ENCODE measurements around the gene CALML5. TPM values are rescaled to one million over a fixed set of nuclear protein-coding genes. Genes with fewer than 3 reads are reported as not detected.

CALML5 gene
- total RNA-seq, 2 donors from 2014 or later = not detected

- no peaks in the 10 kb centered on the region for H3K4me1 Mint-ChIP-seq
- ATAC-seq (replicated peaks) = no peak
- H3K4me3 Mint-ChIP-seq = no peak overlapping the region
- H3K9me3 Mint-ChIP-seq = no peaks in the 10 kb centered on the region
- no peaks in the 10 kb centered on the region for H3K36me3 Mint-ChIP-seq (ENCODE audit: low read depth)
- H3K27ac Mint-ChIP-seq = no peak overlapping the region
- peaks cover 11% of the 10 kb centered on the region for H3K27me3 Mint-ChIP-seq
These were observed 15.0 kb upstream of the CALML5 start for GRCh38 chr10:5514226-5514850.

- H3K4me1 Mint-ChIP-seq = no peaks in the 10 kb centered on the region
- H3K4me3 Mint-ChIP-seq = no peak overlapping the region
- H3K27ac Mint-ChIP-seq = no peak overlapping the region
- H3K27me3 Mint-ChIP-seq = peaks cover 11% of the 10 kb centered on the region
- peak; percentile 40 for ATAC-seq (replicated peaks)
- no peaks in the 10 kb centered on the region for H3K9me3 Mint-ChIP-seq
- no peaks in the 10 kb centered on the region for H3K36me3 Mint-ChIP-seq (ENCODE audit: low read depth)
These were observed 13.7 kb upstream of the CALML5 start for GRCh38 chr10:5512881-5513612.

GRCh38 chr10:5512331-5512730 lies 13.0 kb upstream of the CALML5 start:
- H3K9me3 Mint-ChIP-seq = no peaks in the 10 kb centered on the region
- H3K4me1 Mint-ChIP-seq = no peaks in the 10 kb centered on the region
- H3K4me3 Mint-ChIP-seq = no peak overlapping the region

GRCh38 chr10:5511885-5512280 lies 12.5 kb upstream of the CALML5 start:
- ATAC-seq (replicated peaks) = no peak
- Mint-ChIP-seq H3K27ac (no peak overlapping the region), H3K27me3 (peaks cover 11% of the 10 kb centered on the region), H3K9me3 (no peaks in the 10 kb centered on the region), H3K36me3 (ENCODE audit: low read depth) (no peaks in the 10 kb centered on the region), H3K4me1 (no peaks in the 10 kb centered on the region), H3K4me3 (no peak overlapping the region)

More at GRCh38 chr10:5512331-5512730, 13.0 kb upstream of the CALML5 start:
- H3K27ac Mint-ChIP-seq = no peak overlapping the region
- H3K36me3 Mint-ChIP-seq (ENCODE audit: low read depth) = no peaks in the 10 kb centered on the region
- peaks cover 11% of the 10 kb centered on the region for H3K27me3 Mint-ChIP-seq
- no peak for ATAC-seq (replicated peaks)

GRCh38 chr10:5511231-5511884 lies 12.0 kb upstream of the CALML5 start:
- Mint-ChIP-seq H3K4me3 (no peak overlapping the region), H3K4me1 (no peaks in the 10 kb centered on the region), H3K27me3 (peaks cover 11% of the 10 kb centered on the region), H3K27ac (no peak overlapping the region), H3K9me3 (no peaks in the 10 kb centered on the region), H3K36me3 (ENCODE audit: low read depth) (no peaks in the 10 kb centered on the region)
- ATAC-seq (replicated peaks) = no peak

DNA sequence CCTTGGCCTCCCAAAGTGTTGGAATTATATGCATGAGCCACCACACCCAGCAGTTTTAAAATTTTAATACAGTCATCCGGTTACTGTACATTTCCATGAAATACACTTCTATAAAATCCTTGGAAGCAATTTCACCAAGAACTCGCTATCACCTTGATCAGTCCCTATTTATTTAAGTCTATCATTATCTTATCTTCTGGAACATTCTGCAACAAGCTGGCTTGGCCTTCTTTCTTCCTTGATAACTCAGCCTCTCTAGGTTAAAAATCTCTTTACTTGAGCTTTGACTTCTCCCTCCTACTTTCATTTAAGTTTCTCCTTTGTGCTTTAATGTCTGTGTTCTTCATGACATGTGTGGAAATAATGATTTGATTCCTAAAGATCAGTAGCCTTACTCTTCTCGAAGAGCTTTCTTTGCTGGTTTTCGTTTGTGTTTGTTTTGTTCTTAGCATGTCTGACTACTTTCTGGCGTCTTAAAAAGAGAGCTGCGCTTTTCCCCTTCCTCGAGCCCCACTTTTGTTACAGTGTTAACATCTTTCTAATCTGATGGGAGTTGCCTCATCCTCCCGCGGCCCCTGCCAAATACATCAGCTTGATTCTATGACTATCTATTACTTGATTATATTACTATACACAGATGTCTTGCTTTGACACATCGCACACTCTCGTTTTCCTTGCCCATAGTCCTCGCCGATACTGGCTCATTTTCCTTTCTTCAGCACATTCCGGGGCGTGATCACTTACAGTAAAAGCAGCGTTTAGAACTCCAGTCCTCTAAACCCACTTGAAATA lies 11.1 kb upstream of the CALML5 start:
- H3K27ac Mint-ChIP-seq = no peak overlapping the region
- no peak for ATAC-seq (replicated peaks)
- peaks cover 9% of the 10 kb centered on the region for H3K27me3 Mint-ChIP-seq
- no peaks in the 10 kb centered on the region for H3K9me3 Mint-ChIP-seq
- no peaks in the 10 kb centered on the region for H3K36me3 Mint-ChIP-seq (ENCODE audit: low read depth)
- H3K4me1 Mint-ChIP-seq = no peaks in the 10 kb centered on the region
- H3K4me3 Mint-ChIP-seq = no peak overlapping the region

DNA sequence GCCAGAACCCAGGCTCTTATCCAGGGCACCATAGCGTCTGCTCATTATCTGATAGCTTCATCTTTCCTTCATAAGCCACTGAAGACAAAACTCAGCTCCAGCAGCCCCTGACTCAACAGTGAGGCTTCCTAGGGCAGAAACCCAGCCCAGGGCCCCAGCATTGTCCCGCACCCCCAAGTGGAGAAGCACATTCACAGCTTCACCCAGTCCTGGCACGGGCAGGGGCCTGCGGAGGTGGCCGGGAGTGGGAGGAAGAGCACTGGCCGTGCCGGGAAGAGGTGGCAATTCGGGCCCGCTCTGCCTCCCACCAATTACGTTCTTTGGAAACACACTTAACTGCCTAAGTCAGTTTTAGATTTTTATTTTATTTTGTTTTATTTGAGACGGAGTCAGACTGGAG lies 10.3 kb upstream of the CALML5 start:
- Mint-ChIP-seq H3K9me3 (no peaks in the 10 kb centered on the region), H3K27me3 (peaks cover 11% of the 10 kb centered on the region), H3K36me3 (ENCODE audit: low read depth) (no peaks in the 10 kb centered on the region), H3K27ac (no peak overlapping the region), H3K4me1 (no peaks in the 10 kb centered on the region), H3K4me3 (no peak overlapping the region)
- no peak for ATAC-seq (replicated peaks)

GRCh38 chr10:5509236-5509635 lies 9.9 kb upstream of the CALML5 start:
- Mint-ChIP-seq H3K4me1 (no peaks in the 10 kb centered on the region), H3K36me3 (ENCODE audit: low read depth) (no peaks in the 10 kb centered on the region), H3K9me3 (no peaks in the 10 kb centered on the region), H3K4me3 (no peak overlapping the region), H3K27me3 (peaks cover 13% of the 10 kb centered on the region), H3K27ac (no peak overlapping the region)
- ATAC-seq (replicated peaks) = no peak

- Mint-ChIP-seq H3K4me3 (no peak overlapping the region), H3K27me3 (peaks cover 17% of the 10 kb centered on the region), H3K27ac (no peak overlapping the region), H3K4me1 (no peaks in the 10 kb centered on the region), H3K36me3 (ENCODE audit: low read depth) (no peaks in the 10 kb centered on the region), H3K9me3 (no peaks in the 10 kb centered on the region)
- ATAC-seq (replicated peaks) = no peak
These were observed 9.4 kb upstream of the CALML5 start for GRCh38 chr10:5508786-5509185.

- no peaks in the 10 kb centered on the region for H3K36me3 Mint-ChIP-seq (ENCODE audit: low read depth)
- H3K27me3 Mint-ChIP-seq = peaks cover 20% of the 10 kb centered on the region
- no peaks in the 10 kb centered on the region for H3K4me1 Mint-ChIP-seq
- ATAC-seq (replicated peaks) = no peak
- H3K27ac Mint-ChIP-seq = no peak overlapping the region
- H3K9me3 Mint-ChIP-seq = no peaks in the 10 kb centered on the region
- H3K4me3 Mint-ChIP-seq = no peak overlapping the region
These were observed 8.8 kb upstream of the CALML5 start for GRCh38 chr10:5508161-5508604.

DNA sequence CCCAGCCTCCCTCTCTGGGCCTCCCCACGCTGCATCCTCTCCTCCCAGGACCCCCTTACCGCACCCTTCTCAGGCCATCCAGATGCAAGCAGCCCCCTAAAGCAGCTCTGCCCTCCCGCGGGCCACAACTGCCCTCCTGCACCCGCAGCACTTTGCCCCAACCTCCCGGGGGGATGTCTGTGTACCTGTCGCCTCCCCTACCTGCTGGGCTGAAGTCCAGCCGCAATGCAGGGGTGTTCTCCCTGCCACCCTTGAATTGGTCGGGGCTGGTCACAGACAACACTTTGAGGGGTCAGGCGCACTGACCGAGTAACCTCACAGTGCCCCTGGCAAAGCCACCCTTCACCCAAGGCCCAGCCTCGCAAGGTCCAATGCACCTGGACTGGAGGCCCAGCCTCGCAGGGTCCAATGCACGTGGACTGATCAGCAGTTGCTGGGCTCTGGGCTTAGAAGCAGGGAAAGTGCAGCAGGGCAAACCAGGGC lies 8.3 kb upstream of the CALML5 start:
- Mint-ChIP-seq H3K36me3 (ENCODE audit: low read depth) (no peaks in the 10 kb centered on the region), H3K27me3 (peaks cover 21% of the 10 kb centered on the region), H3K4me1 (no peaks in the 10 kb centered on the region), H3K27ac (no peak overlapping the region), H3K4me3 (no peak overlapping the region), H3K9me3 (no peaks in the 10 kb centered on the region)
- no peak for ATAC-seq (replicated peaks)

- H3K9me3 Mint-ChIP-seq = no peaks in the 10 kb centered on the region
- no peak overlapping the region for H3K4me3 Mint-ChIP-seq
- no peak for ATAC-seq (replicated peaks)
- no peaks in the 10 kb centered on the region for H3K36me3 Mint-ChIP-seq (ENCODE audit: low read depth)
- H3K27ac Mint-ChIP-seq = no peak overlapping the region
- no peaks in the 10 kb centered on the region for H3K4me1 Mint-ChIP-seq
- H3K27me3 Mint-ChIP-seq = peaks cover 16% of the 10 kb centered on the region
These were observed 7.6 kb upstream of the CALML5 start for GRCh38 chr10:5506751-5507648.

- H3K9me3 Mint-ChIP-seq = no peaks in the 10 kb centered on the region
- H3K4me1 Mint-ChIP-seq = no peaks in the 10 kb centered on the region
- no peak overlapping the region for H3K27ac Mint-ChIP-seq
- peaks cover 15% of the 10 kb centered on the region for H3K27me3 Mint-ChIP-seq
- ATAC-seq (replicated peaks) = no peak
- no peak overlapping the region for H3K4me3 Mint-ChIP-seq
- no peaks in the 10 kb centered on the region for H3K36me3 Mint-ChIP-seq (ENCODE audit: low read depth)
These were observed 6.9 kb upstream of the CALML5 start for GRCh38 chr10:5506246-5506645.

Data from activated T-helper 17 cell treated with anti-CD3 and anti-CD28 coated beads, Interleukin-2, amount 50 U/mL, for 72 hours (primary cell).